HG03135 (cell line): ENCODE measurements around the gene FOXP1.
"Not testable (repeated sequence)": the region's sequence is repeated elsewhere in the genome, so short reads cannot be mapped to it uniquely, and the experiment has no call there.

Experiments used
- ATAC-seq: cut with Tn5 transposase; IDR thresholded peaks from one replicate; pipeline ENCODE4 v1.9.1; 2021; ENCODE audit warnings: mild to moderate bottlenecking, moderate library complexity; ENCODE audit not compliant: unreplicated experiment

The FOXP1 gene

DNA sequence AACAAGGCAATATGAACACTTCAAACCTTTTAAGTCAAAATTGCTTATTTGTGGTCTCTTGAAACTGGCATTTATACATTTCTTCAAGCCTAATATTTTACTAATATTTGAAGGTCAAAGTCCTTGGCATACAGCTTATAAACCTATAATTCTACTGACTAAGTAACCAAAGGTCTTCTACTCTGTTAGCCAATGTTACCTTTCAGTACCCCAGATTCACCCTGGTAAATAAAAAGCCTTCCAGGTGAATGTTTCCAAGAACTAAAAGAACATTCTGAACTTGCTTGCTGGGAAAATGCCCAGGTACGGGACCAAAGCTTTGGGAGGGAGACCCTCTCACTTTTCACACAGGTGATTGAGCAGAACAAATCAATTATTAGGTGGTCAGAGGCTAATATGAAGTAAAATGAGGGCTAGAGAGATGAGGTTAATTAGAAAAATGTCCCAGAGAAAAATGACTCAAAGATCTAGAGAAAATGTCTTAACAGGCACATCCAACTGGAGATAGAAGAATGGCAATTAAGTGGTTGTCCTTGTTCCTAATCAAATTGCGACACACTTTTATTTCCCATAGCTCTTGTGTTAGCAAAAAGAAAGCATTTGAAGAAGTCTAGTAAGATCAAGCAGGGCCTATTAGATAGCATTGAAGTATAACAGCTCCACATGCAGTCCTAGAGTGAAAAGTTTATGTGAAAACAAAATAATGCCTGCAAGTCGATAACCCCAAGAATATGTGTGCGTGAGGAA, 232.0 kb downstream of the FOXP1 start:
- no peak for ATAC-seq

- ATAC-seq: no peak
Observed at GRCh38 chr3:71350998-71351397, 232.5 kb downstream of the FOXP1 start.

GRCh38 chr3:71348831-71349230, 234.7 kb downstream of the FOXP1 start:
- no peak for ATAC-seq

DNA sequence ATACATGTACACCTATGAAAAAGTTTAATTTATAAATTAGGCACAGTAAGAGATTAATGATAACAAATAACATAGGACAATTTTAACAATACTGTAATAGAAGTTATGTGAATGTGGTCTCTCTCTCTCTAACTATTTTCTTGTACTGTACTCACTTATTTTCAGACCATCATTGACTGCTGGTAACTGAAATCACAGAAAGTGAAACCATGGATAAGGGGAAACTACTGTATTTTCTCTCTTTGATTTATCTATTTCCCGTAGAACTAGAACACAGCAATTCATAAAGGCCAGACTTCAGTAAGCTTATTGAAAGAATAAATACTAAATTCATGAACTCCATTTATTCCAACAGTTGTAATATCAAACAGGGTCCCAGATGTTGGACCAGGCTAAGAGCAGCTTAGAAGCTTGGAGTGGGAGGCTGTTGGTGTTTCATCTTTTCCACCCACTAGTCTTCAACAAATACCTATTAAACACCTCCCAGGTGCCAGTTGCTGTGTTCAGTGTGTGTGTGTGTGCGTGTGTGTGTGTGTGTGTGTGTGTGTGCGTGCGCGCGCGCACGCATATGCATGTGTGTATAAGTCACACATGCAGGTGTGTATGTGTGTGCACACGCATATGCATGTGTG, 235.4 kb downstream of the FOXP1 start:
- ATAC-seq: no peak

DNA sequence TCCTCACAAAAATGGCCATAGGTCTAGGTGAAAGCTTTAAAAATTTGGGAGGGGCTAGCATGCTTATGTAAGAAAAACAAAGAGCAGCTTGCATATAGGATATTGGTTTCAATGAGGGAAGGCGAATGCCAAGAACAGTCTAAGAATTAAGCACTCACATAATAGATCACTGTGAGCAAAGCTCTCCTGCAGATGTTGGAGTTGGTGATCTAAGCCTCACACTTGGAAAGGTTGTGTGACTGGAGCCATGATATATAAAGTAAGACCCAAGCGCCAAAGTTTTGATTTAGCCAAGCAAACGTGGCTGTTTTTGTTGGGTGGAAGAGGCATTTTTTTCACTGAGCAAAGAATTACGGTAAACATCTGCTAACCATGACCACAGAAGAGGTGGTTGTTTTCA, 237.5 kb downstream of the FOXP1 start:
- ATAC-seq: no peak

GRCh38 chr3:71345429-71346040, 238.0 kb downstream of the FOXP1 start:
- ATAC-seq: no peak

- no peak for ATAC-seq
Observed at GRCh38 chr3:71341721-71342120, 241.8 kb downstream of the FOXP1 start.

GRCh38 chr3:71339049-71339448, 244.5 kb downstream of the FOXP1 start:
- ATAC-seq: no peak

GRCh38 chr3:71332813-71333212, 250.7 kb downstream of the FOXP1 start:
- no peak for ATAC-seq

DNA sequence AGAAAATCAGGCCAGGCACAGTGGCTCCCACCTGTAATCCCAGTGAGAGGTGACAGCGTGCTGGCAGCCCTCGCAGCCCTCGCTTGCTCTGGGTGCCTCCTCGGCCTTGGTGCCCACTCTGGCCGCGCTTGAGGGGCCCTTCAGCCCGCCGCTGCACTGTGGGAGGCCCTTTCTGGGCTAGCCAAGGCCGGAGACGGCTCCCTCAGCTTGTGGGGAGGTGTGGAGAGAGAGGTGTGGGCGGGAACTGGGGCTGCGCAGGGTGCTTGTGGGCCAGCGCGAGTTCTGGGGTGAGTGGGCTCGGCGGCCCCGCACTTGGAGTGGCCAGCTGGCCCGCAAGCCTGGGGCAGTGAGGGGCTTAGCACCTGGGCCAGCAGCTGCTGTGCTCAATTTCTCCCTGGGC, 252.6 kb downstream of the FOXP1 start:
- ATAC-seq: no peak

GRCh38 chr3:71330505-71330904, 253.0 kb downstream of the FOXP1 start:
- ATAC-seq: no peak

GRCh38 chr3:71329817-71330216, 253.7 kb downstream of the FOXP1 start:
- ATAC-seq: no peak

DNA sequence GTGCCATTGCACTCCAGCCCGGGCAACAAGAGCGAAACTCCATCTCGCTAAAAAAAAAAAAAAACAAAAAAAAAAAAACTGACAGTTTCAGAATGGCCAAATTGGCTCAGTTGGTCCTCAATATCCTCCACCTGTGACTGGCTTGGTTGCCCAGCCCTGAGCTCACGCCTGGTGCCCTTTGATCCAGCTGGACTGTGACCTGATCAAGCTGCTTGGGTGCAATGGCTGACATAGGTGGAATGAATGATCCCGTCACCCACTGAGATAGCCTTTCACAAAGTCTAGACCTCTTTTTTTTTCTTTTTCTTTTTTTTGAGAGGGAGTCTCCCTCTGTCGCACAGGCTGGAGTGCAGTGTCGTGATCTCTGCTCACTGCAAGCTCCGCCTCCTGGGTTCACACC, 254.6 kb downstream of the FOXP1 start:
- ATAC-seq: no peak

DNA sequence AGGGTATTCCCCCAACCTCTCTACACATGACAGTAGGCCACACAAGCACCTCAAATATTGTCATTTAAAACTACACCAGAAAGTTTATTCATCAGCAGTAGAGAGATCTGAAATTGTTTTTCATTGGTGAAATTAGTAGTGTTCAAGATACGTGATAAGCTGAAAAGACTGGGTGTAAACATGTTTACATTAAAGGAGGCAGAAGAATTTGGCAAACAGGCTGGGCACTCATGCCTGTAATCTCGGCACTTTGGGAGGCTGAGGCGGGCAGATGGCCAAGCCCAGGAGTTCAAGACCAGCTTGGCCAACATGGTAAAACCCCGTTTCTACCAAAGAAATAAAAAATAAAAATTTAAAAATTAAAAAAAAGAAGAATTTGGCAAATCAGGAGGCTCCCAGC, 255.6 kb downstream of the FOXP1 start:
- ATAC-seq: no peak

DNA sequence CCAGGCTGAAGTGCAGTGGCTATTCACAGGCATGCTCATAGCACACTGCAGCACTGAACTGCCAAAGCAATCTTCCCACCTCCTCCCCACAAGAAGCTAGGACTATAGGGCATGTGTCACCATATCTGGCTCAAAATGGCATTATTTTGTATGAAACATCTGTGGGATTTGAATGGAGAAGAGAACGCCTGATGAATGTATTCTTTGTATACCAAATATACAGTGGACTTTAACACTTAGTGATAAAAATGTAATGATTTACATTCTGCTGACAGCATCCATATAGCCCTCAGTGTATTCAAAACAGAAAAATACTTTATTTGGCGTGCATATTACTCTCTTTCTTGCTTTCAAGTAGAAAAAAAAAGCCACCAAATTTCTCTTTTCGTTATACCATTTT, 257.8 kb downstream of the FOXP1 start:
- ATAC-seq: no peak

GRCh38 chr3:71324224-71324623, 259.3 kb downstream of the FOXP1 start:
- ATAC-seq: not testable (repeated sequence)

- no peak for ATAC-seq
Observed at GRCh38 chr3:71323558-71323957, 260.0 kb downstream of the FOXP1 start.

- no peak for ATAC-seq
Observed at GRCh38 chr3:71322154-71322553, 261.4 kb downstream of the FOXP1 start.

- ATAC-seq: no peak
Observed at GRCh38 chr3:71319771-71320170, 263.8 kb downstream of the FOXP1 start.

DNA sequence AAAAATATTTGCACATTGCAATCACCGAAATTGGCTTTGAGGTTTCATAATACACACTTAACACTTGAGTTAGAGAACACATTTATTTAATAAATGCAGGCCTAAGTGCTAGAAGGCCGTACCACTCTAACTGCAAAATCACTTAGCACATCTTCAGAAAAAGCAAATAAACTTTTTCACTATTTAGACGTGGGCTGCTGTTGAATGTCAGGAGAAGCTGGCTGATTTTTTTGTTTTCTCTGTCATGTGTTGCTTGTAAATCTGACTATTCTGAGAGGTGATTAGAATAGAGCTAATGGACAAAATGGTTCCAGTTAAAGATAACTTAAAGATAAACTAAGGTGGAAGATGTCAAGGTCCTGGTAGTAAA, 265.1 kb downstream of the FOXP1 start:
- no peak for ATAC-seq

- no peak for ATAC-seq
Observed at GRCh38 chr3:71317749-71318457, 265.6 kb downstream of the FOXP1 start.

DNA sequence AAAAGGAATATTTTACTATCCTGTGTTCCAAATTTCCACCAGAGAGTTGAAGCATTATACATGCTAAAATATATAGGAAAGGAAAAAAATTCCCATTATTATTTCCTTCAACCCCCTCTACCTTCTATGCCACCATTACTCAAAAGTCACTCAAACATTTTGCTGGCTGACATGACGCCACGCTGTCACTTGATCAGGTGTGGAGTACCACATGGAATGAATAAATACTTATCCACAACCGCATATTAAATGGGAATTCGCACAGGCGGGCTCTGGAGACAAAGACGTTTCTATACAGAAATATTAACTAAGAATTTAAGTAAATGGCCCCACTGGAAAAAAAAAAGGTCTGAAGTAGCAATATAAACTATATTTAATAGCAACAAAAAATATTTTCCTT, 266.4 kb downstream of the FOXP1 start:
- ATAC-seq: no peak
